HG03354 (cell line): ENCODE results near the gene KIF2C.
"Not testable (repeated sequence)": the region's sequence is repeated elsewhere in the genome, so short reads cannot be mapped to it uniquely, and the experiment has no call there.

ENCODE experiments used
- ATAC-seq: cut with Tn5 transposase; IDR thresholded peaks from one replicate; pipeline ENCODE4 v1.9.1; 2021; ENCODE audit warnings: mild to moderate bottlenecking; ENCODE audit not compliant: unreplicated experiment, poor library complexity, severe bottlenecking

KIF2C gene

GRCh38 chr1:44717653-44718052, 22.0 kb upstream of the KIF2C start:
- ATAC-seq, result no peak

- no peak for ATAC-seq
Measured at GRCh38 chr1:44718091-44718490, 21.5 kb upstream of the KIF2C start.

- no peak for ATAC-seq
Measured at GRCh38 chr1:44719318-44719717, 20.3 kb upstream of the KIF2C start.

- ATAC-seq, result no peak
Measured at GRCh38 chr1:44720281-44720680, 19.4 kb upstream of the KIF2C start.

- ATAC-seq, result peak; percentile 75
Measured at GRCh38 chr1:44721485-44722361, 17.9 kb upstream of the KIF2C start.

- no peak for ATAC-seq
Measured at GRCh38 chr1:44723064-44723463, 16.6 kb upstream of the KIF2C start.

- ATAC-seq, result no peak
Measured at GRCh38 chr1:44723496-44724295, 15.9 kb upstream of the KIF2C start.

- no peak for ATAC-seq
Measured at GRCh38 chr1:44724296-44724954, 15.2 kb upstream of the KIF2C start.

- ATAC-seq, result no peak
Measured at GRCh38 chr1:44724955-44725698, 14.5 kb upstream of the KIF2C start.

- ATAC-seq, result peak; percentile 67
Measured at GRCh38 chr1:44730741-44731512, 8.7 kb upstream of the KIF2C start, which contains the start of gene RNU5D-1. RNU5D-1 (minus strand) TSS chr1:44731170.

GRCh38 chr1:44733365-44733764, 6.3 kb upstream of the KIF2C start:
- ATAC-seq, result no peak

- ATAC-seq, result no peak
Measured at GRCh38 chr1:44733784-44734183, 5.9 kb upstream of the KIF2C start.

- ATAC-seq, result no peak
Measured at GRCh38 chr1:44735992-44736391, 3.6 kb upstream of the KIF2C start.

- not testable (repeated sequence) for ATAC-seq
Measured at GRCh38 chr1:44738953-44739306, 707 bp upstream of the KIF2C start.

GRCh38 chr1:44740179-44740617, 561 bp downstream of the KIF2C start:
- ATAC-seq, result no peak

GRCh38 chr1:44743211-44743610, 3.6 kb downstream of the KIF2C start:
- ATAC-seq, result no peak

GRCh38 chr1:44747878-44748277, 8.2 kb downstream of the KIF2C start:
- no peak for ATAC-seq

GRCh38 chr1:44757420-44757819, 17.8 kb downstream of the KIF2C start:
- peak; percentile 66 for ATAC-seq

- no peak for ATAC-seq
Measured at GRCh38 chr1:44759077-44759476, 19.4 kb downstream of the KIF2C start.
